Measurements from ENCODE around the gene UBE2J2.

Gene UBE2J2

DNA sequence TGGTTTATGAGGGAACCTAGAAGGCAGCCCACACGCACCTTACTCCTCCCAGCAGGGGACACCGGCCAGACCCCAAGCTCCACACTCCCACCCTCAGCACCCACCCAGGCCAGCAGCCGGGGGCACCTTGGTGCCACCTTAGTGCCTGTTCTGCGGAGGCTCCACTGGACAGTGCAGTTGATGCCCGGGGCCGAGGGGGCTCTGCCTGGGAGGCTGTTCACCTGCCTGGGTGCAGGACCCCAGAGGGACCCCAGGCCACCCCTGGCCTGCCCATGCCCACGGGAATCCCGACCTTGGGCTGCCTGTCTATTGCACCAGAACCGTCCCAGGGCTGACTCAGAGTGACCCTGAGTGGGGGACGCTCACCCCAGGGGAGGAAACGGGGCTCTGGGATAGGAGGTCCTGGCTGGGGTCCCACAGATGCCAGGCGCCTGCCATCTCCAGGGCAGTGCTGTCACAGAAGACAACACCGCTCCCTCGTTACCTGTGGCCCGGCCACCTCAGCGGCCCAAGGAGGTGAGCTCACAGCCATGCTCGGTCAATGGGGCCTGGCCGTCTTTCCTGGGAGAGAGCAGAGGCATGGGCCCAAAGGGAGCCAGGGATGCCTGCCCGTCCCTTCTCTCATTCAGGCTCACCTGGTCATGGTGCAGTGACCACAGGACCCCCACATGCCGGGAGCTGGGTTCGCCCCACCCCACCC lies 7.3 kb upstream of the UBE2J2 start:
- no peak overlapping the region for H3K4me3 ChIP-seq (ENCODE audit: low read depth, low read length)
- in situ Hi-C loops (cut with HindIII; ENCODE audit: low sequenced_read_pairs), result loop anchor here (25.0 kb wide), 1 partner anchor 144 kb away; no protein-coding TSS in a partner anchor
- DNase-seq (ENCODE audit: low read depth), result no peak
- TF ChIP-seq, protein P1, sequence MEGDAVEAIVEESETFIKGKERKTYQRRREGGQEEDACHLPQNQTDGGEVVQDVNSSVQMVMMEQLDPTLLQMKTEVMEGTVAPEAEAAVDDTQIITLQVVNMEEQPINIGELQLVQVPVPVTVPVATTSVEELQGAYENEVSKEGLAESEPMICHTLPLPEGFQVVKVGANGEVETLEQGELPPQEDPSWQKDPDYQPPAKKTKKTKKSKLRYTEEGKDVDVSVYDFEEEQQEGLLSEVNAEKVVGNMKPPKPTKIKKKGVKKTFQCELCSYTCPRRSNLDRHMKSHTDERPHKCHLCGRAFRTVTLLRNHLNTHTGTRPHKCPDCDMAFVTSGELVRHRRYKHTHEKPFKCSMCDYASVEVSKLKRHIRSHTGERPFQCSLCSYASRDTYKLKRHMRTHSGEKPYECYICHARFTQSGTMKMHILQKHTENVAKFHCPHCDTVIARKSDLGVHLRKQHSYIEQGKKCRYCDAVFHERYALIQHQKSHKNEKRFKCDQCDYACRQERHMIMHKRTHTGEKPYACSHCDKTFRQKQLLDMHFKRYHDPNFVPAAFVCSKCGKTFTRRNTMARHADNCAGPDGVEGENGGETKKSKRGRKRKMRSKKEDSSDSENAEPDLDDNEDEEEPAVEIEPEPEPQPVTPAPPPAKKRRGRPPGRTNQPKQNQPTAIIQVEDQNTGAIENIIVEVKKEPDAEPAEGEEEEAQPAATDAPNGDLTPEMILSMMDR (IDR thresholded peaks at IDR 0.05; ENCODE audit: low read depth, low read length, missing control alignments), result no peak

DNA sequence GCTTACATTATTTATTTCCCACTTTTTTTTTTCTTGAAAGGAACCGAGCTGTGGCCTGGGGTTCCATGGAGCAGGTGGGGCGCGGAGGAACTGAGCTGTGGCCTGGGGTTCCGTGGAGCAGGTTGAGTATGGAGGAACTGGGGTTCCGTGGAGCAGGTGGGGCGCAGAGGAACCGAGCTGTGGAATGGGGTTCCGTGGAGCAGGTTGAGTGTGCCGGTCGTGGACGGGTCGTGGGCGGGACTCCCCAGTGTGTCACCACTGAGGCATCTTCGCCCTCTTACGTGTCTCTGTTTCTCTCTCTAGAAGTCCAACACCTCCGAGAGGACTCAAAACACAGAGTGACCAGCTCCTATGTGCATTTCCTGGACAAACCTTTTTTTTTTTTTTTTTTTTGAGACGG lies 5.4 kb upstream of the UBE2J2 start:
- TF ChIP-seq, protein P1 (IDR thresholded peaks at IDR 0.05; ENCODE audit: low read depth, low read length, missing control alignments), result no peak
- no peak for DNase-seq (ENCODE audit: low read depth)
- in situ Hi-C loops (cut with HindIII; ENCODE audit: low sequenced_read_pairs), result loop anchor here (25.0 kb wide), 1 partner anchor 142 kb away; no protein-coding TSS in a partner anchor
- no peak overlapping the region for H3K4me3 ChIP-seq (ENCODE audit: low read depth, low read length)

DNA sequence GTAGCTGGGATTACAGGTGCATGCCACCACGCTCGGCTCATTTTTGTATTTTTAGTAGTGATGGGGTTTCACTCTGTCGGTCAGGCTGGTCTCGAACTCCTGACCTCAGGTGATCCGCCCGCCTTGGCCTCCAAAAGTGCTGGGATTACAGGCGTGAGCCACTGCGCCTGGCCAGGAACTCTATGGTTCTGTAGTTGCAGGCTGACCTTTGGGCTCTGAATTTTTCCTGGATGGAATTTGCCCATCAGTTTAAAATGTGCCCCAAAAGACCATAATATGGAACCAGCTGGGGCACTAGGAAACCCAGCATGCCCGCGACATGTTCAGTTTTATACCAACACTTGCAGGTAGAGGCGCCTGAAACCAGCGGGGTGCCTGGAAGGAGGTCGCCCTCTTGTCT lies 5.0 kb upstream of the UBE2J2 start:
- in situ Hi-C loops (cut with HindIII; ENCODE audit: low sequenced_read_pairs), result loop anchor here (25.0 kb wide), 1 partner anchor 141 kb away; no protein-coding TSS in a partner anchor
- H3K4me3 ChIP-seq (ENCODE audit: low read depth, low read length), result no peak overlapping the region
- DNase-seq (ENCODE audit: low read depth), result no peak
- TF ChIP-seq, protein P1 (IDR thresholded peaks at IDR 0.05; ENCODE audit: low read depth, low read length, missing control alignments), result no peak

DNA sequence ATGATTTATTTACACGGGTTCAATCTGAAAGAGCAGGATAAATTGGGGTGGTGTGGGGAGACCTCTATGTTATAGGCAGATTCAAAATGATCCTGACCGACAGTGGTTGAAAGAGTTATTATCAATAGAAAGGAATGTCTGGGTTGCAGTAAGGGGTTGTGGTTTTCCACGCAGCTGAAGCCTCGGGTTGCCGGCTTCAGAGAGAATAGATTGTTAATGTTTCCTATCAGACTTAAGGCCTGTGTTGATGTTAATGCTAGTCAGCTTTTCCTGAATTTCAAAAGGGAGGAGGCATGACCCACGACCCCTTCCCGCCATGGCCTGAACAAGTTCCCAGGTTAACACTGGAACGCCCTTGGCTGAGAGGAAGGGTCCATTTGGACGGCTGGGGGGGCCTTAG lies 2.2 kb upstream of the UBE2J2 start:
- in situ Hi-C loops (cut with HindIII; ENCODE audit: low sequenced_read_pairs), result loop anchor here (25.0 kb wide), 1 partner anchor 139 kb away; no protein-coding TSS in a partner anchor
- TF ChIP-seq, protein P1 (IDR thresholded peaks at IDR 0.05; ENCODE audit: low read depth, low read length, missing control alignments), result no peak
- no peak for DNase-seq (ENCODE audit: low read depth)
- H3K4me3 ChIP-seq (ENCODE audit: low read depth, low read length), result no peak overlapping the region

DNA sequence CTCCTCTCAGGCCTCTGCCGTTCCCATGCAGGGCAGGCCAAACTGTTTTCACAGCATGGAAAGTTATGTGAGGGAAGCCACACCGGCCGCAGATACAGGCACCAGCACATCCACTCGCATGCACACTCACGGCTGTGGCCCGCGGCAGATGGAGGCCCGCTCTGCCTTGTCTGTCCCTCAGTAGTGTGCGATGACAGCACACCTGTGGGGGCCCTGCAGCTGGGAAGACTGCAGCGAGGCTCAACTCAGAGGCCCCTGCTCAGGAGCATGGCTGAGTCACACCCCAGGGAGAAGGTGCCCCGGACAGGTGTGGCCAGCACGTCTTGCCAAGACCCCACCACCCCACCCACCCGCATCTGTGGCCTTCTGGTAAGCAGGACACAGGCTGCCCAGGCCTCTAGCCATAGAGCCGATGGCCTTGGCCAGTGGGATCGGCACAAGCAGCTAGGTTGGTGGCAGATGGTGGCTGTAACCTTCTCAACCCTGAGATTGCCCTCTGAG lies 1.3 kb upstream of the UBE2J2 start:
- in situ Hi-C loops (cut with HindIII; ENCODE audit: low sequenced_read_pairs), result loop anchor here (25.0 kb wide), 1 partner anchor 138 kb away; no protein-coding TSS in a partner anchor
- DNase-seq (ENCODE audit: low read depth), result no peak
- H3K4me3 ChIP-seq (ENCODE audit: low read depth, low read length), result peak overlapping the region; percentile 84

DNA sequence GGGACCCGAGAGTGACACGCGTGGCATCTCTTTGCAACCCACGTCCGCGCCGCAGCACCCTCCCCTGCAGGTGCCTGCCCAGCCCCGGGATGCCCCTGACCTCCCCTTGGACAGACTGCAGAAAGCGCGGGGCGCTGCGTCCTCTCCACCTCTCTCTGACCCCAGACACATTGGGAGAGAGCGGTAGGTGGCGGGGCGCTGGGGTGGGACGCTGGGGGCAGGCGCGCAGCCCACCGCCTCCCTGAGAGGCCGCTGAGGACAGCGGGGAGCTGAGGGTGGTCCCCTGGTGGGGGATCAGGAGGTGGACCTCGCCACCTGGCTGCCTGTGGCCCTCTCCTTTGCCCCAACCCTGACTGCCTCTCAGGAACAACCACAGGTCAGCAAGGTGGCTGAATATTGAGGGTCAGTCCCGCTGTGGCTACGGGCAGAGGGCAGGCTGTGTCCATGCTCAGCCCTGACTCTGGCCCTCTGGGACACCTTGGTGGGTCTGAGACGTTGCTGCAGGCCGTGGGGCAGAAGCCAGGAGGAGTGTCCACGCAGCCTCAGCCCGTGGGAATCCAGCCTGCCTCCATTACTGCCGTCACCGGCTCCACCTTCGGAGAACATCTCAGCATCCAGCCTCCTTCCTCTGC lies 761 bp upstream of the UBE2J2 start:
- in situ Hi-C loops (cut with HindIII; ENCODE audit: low sequenced_read_pairs), result no loop called here
- TF ChIP-seq, protein P1 (IDR thresholded peaks at IDR 0.05; ENCODE audit: low read depth, low read length, missing control alignments), result no peak
- peak overlapping the region; percentile 84 for H3K4me3 ChIP-seq (ENCODE audit: low read depth, low read length)
- no peak for DNase-seq (ENCODE audit: low read depth)

More for the DNA sequence above, 1.3 kb upstream of the UBE2J2 start:
- TF ChIP-seq, protein P1 (IDR thresholded peaks at IDR 0.05; ENCODE audit: low read depth, low read length, missing control alignments), result no peak

Measured in astrocyte of the cerebellum (primary cell).